ENCODE data around the gene TMEM229B. TPM values are rescaled to one million over a fixed set of nuclear protein-coding genes. Genes with fewer than 3 reads are reported as not detected.
"Not testable (repeated sequence)": the region's sequence is repeated elsewhere in the genome, so short reads cannot be mapped to it uniquely, and the experiment has no call there.

Gene TMEM229B
- total RNA-seq, 2 experiments from 2014 or later: 24.3 to 25.1 TPM

DNA sequence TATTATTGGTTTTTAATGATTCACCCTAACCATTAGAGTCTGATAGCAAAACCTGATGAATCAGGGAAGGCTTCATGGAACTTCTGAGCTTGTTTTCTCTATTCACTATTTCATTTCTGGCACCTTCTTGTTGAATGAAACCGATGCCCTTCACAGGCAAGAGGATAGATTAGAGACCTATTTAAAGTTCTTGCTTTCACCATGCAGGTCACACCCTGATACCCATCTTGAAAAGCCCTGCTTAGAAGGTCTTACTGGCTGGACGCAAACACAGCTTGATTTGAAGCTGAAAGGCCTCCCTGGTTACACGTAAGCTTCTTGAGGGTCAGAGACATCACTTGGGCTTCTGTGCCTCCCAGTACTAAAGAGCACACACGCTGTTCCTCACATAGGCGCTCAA, 29.2 kb downstream of the TMEM229B start:
- H3K4me3 Mint-ChIP-seq: no peak overlapping the region
- CTCF ChIA-PET: no interaction called here
- H3K4me1 Mint-ChIP-seq: peaks cover 12% of the 10 kb centered on the region
- H3K9me3 Mint-ChIP-seq: peaks cover 3% of the 10 kb centered on the region
- H3K36me3 Mint-ChIP-seq (ENCODE audit: low read depth): no peaks in the 10 kb centered on the region
- POLR2A ChIA-PET: no interaction called here
- H3K27me3 Mint-ChIP-seq: no peaks in the 10 kb centered on the region
- H3K27ac Mint-ChIP-seq: no peak overlapping the region
- DNase-seq: no peak

DNA sequence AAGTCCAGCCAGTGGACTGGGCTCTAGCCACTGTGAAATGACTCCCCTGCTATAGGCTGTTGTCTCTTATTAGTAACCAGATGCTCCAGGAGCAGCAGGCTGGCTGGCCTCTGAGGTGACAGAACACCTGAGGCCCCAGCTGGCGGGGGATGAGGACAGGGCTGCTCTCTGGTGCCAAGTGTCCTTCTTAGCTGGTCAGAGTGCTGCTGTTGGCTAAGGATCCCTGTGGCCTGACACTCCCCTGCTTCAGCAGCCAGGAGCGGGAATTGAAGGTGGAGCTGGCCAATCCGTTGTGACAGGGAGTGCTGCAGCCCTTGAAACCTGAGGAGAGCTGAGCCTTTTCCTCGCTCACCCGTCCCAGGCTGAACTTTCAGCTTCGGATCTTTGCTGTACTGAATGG, 30.7 kb downstream of the TMEM229B start:
- Mint-ChIP-seq H3K9me3 (peaks cover 3% of the 10 kb centered on the region), H3K4me3 (no peak overlapping the region), H3K27ac (no peak overlapping the region), H3K4me1 (peaks cover 4% of the 10 kb centered on the region), H3K36me3 (ENCODE audit: low read depth) (no peaks in the 10 kb centered on the region), H3K27me3 (no peaks in the 10 kb centered on the region)
- DNase-seq: no peak
- ChIA-PET POLR2A (no interaction called here), CTCF (interaction anchor here (1.0 to 2.0 kb wide), 3 partner anchors 9 to 34 kb away, joined by 3 to 7 read pairs (median 4); no protein-coding TSS in a partner anchor)

DNA sequence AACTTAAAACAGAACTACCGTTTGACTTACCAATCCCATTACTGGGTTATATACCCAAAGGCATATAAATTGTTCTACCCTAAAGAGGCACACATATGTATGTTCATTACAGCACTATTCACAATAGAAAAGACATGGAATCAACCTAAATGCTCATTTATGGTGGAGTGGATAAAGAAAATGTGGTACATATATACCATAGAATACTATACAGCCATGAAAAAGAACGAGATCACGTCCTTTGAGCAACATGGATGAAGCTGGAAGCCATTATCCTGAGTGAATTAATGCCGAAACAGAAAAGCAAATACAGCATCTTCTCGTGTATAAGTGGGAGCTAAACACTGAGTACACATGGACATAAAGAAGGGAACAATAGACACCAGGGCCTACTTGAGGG, 31.8 kb downstream of the TMEM229B start:
- peaks cover under 1% of the 10 kb centered on the region for H3K4me1 Mint-ChIP-seq
- H3K27ac Mint-ChIP-seq: no peak overlapping the region
- H3K4me3 Mint-ChIP-seq: no peak overlapping the region
- H3K9me3 Mint-ChIP-seq: peaks cover 3% of the 10 kb centered on the region
- CTCF ChIA-PET: interaction anchor here (2.0 kb wide), 1 partner anchor 19 kb away, joined by 4 read pairs; no protein-coding TSS in a partner anchor
- H3K36me3 Mint-ChIP-seq (ENCODE audit: low read depth): no peaks in the 10 kb centered on the region
- POLR2A ChIA-PET: no interaction called here
- no peaks in the 10 kb centered on the region for H3K27me3 Mint-ChIP-seq
- DNase-seq: no peak

DNA sequence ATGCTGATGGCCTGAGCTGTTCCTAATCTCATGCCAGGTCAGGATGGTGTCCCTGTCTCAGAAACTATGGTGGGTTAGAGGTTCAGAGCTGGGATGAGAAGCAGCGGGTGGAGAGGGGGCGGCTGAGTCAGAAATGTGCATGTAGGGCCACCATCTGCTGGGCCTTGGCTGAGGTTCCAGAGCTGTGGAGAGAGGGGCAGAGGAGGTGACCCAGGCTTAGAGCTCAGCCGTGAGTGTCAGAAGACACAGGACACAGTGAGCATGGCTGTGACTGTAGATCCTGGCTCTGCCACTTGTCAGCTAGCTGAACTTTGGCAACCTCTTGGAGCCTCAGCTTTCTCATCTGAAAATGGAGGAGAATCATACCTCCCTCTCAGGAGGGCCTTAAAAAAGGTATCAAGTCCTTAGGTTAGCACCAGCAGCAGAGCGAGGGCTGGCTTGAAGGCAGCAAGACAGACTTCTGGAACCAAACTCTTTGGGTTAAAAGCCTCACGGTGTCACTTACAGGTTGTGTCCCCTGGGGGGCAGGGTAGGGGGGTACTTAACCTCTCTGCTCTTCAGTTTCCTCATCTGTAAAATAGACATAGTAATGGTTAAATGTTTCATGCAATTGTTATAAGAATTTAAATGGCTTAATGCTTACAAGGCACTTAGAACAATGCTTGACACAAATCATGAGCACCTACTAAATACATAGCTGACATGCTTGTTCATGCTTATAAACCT, 34.8 kb downstream of the TMEM229B start:
- no peak overlapping the region for H3K27ac Mint-ChIP-seq

DNA sequence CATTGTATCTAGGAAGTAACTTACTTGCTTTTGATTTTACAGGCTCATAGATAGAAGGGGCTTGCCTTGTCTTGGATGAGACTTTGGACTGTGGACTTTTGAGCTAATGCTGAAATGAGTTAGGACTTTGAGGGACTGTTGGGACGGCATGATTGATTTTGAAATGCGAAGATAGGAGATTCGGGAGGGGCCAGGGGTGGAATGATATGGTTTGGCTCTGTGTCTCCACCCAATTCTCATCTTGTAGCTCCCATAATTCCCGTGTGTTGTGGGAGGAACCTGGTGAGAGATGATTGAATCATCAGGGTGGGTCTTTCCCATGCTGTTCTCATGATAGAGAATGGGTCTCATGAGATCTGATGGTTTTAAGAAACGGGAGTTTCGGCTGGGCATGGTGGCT, 36.9 kb downstream of the TMEM229B start:
- CTCF ChIA-PET; H3K9me3 Mint-ChIP-seq; DNase-seq; H3K27me3 Mint-ChIP-seq; H3K36me3 Mint-ChIP-seq (ENCODE audit: low read depth); H3K27ac Mint-ChIP-seq; H3K4me3 Mint-ChIP-seq; POLR2A ChIA-PET; H3K4me1 Mint-ChIP-seq: not testable (repeated sequence)

More for the DNA sequence above, 34.8 kb downstream of the TMEM229B start:
- H3K9me3 Mint-ChIP-seq: peaks cover 8% of the 10 kb centered on the region
- no peaks in the 10 kb centered on the region for H3K27me3 Mint-ChIP-seq
- peaks cover 3% of the 10 kb centered on the region for H3K36me3 Mint-ChIP-seq (ENCODE audit: low read depth)
- H3K4me3 Mint-ChIP-seq: no peak overlapping the region
- CTCF ChIA-PET: no interaction called here
- no peaks in the 10 kb centered on the region for H3K4me1 Mint-ChIP-seq
- POLR2A ChIA-PET: interaction anchor here (0.7 kb wide), 1 partner anchor 1230 kb away, joined by 3 read pairs; no protein-coding TSS in a partner anchor
- DNase-seq: no peak

DNA sequence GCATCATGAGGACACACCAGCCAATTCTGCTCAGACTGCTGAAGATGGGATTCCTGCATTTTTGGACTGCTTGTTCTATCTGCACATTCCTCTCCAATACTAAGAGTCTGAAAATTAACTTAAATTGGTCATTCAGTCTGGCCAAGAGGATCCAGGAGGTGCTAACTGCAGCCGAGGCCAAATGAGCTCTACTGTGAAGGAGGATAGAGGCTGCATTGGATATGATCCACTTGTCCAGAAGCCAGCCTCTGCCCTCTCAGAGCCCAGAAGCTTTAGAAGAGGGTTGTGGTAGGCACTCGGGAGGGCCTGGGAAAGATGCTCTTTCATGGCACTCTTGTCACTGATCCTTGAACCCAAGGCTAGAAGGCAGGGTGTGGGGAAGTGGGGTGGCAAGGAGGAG, 39.4 kb downstream of the TMEM229B start:
- Mint-ChIP-seq H3K4me1 (no peaks in the 10 kb centered on the region), H3K36me3 (ENCODE audit: low read depth) (peaks cover 3% of the 10 kb centered on the region), H3K27me3 (peaks cover 9% of the 10 kb centered on the region), H3K9me3 (peaks cover 4% of the 10 kb centered on the region), H3K27ac (no peak overlapping the region), H3K4me3 (no peak overlapping the region)
- DNase-seq: no peak
- ChIA-PET CTCF (no interaction called here), POLR2A (no interaction called here)

DNA sequence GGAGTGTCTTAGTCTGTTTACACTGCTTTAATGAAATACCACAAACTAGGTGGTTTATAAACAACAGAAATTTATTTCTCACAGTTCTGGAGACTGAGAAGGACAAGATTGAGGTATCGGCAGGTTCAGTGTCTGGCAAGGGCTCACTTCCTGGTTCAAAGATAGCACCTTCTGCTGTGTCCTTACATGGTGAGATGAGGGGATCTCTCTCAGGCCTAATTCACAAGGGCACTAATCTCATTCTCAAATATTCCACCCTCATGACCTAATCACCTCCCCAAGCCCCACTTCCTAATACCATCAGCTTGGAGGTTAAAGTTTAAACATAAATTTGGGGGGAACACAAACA, 41.5 kb downstream of the TMEM229B start:
- Mint-ChIP-seq H3K4me3 (no peak overlapping the region), H3K27me3 (peaks cover 18% of the 10 kb centered on the region), H3K27ac (no peak overlapping the region), H3K36me3 (ENCODE audit: low read depth) (peaks cover 3% of the 10 kb centered on the region), H3K9me3 (peaks cover 4% of the 10 kb centered on the region), H3K4me1 (no peaks in the 10 kb centered on the region)
- POLR2A ChIA-PET: no interaction called here
- CTCF ChIA-PET: interaction anchor here (0.9 to 2.1 kb wide), 3 partner anchors 13 to 257 kb away, joined by 3 to 5 read pairs (median 4); no protein-coding TSS in a partner anchor
- DNase-seq: no peak

DNA sequence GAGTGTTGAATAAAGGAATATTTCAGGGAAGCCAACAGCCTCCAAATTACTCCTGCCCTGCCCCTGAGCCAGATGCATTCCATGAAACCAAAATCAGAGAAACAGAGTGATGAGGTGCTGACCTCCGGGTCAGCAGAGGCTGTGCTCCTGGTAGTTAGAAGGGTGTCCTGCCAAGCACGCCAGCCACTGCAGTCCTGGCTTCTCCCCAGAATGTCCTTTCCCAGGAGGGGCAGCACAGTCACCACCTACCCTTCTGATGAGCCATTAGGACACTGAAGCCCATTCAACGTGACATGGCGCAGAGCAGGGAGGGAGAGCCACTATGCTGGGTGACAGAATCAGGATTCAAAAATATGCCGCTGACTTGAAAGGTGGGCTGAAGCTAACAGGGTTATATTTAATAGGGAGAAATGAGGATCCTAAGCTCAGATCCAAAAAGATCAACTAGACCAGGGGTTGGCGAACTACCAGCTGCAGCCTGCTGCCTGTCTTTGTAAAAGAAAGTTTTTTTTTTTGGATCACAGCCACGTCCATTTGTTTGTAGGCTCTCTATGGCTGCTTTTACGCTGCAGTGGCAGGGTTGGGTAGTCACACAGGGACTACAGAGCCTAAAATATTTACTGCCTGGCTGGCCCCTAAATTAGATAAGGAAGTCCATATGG, 42.0 kb downstream of the TMEM229B start:
- Mint-ChIP-seq H3K9me3 (peaks cover 4% of the 10 kb centered on the region), H3K4me1 (no peaks in the 10 kb centered on the region), H3K27me3 (peaks cover 18% of the 10 kb centered on the region), H3K36me3 (ENCODE audit: low read depth) (peaks cover 3% of the 10 kb centered on the region), H3K4me3 (no peak overlapping the region), H3K27ac (no peak overlapping the region)
- CTCF ChIA-PET: interaction anchor here (0.6 to 2.1 kb wide), 4 partner anchors 13 to 258 kb away, joined by 3 to 5 read pairs (median 4); partner anchors contain the start of gene PLEKHH1
- POLR2A ChIA-PET: no interaction called here
- DNase-seq: no peak

DNA sequence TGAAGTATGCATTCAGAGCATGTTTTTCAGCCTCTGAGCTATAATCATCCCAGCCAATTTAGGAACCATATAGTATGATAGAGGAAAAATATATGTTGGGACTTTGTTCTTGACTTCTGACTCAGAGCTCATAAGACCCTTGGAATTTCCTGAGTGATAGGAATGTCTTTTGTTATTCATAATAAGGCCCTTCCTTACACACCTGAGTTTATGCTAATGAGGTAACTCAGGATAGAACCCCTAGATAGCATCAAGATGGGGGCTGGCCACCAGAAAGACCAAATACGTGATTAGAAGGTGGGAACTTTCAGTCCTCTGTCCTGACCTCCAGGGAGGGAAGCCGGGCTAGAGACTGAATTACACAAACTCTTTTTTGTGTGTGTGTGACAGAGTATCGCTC, 44.1 kb downstream of the TMEM229B start:
- no peaks in the 10 kb centered on the region for H3K4me1 Mint-ChIP-seq

DNA sequence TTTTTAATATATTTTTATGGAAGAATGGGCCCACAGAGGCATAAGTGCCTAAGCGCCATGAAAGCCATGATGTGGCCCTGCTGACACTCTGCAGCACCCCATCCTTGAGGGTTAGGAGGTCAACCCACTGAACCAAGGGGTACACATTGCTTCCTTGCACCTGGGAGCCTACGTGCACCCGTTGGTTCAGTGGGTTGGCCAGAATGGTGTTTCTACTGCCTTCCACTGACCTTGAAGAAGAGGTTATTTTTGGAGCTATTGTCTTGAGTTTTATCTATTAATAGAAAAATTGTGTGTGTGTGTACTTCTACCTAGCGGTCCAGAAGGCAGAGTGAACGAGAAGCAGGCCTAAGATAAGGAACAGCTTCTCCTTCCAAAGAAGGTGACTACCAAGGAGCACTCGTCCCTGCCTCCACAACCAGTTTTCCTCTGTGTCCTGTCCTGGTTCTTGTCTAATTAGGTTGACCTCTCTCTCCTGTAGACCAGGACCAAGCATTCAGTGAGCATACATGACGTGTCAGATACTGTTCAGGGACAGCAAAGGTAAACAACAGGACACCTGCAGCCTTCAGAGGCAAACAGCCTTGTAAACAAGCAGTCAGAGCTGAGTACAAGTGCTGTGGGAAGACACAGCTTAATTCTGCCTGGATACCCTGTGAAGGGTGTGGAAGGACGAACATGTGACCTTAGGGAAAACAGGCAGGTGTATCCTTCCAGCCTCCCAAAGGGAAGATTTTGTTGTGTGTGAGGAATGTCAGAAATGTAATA, 46.2 kb downstream of the TMEM229B start:
- Mint-ChIP-seq H3K9me3 (no peaks in the 10 kb centered on the region), H3K27me3 (peaks cover 26% of the 10 kb centered on the region), H3K4me3 (no peak overlapping the region), H3K36me3 (ENCODE audit: low read depth) (no peaks in the 10 kb centered on the region), H3K27ac (no peak overlapping the region), H3K4me1 (no peaks in the 10 kb centered on the region)
- no peak for DNase-seq
- ChIA-PET POLR2A (no interaction called here), CTCF (no interaction called here)

More for the DNA sequence above, 44.1 kb downstream of the TMEM229B start:
- no peak overlapping the region for H3K4me3 Mint-ChIP-seq
- DNase-seq: no peak
- H3K9me3 Mint-ChIP-seq: no peaks in the 10 kb centered on the region
- POLR2A ChIA-PET: no interaction called here
- H3K36me3 Mint-ChIP-seq (ENCODE audit: low read depth): no peaks in the 10 kb centered on the region
- no peak overlapping the region for H3K27ac Mint-ChIP-seq
- H3K27me3 Mint-ChIP-seq: peaks cover 20% of the 10 kb centered on the region
- CTCF ChIA-PET: no interaction called here

DNA sequence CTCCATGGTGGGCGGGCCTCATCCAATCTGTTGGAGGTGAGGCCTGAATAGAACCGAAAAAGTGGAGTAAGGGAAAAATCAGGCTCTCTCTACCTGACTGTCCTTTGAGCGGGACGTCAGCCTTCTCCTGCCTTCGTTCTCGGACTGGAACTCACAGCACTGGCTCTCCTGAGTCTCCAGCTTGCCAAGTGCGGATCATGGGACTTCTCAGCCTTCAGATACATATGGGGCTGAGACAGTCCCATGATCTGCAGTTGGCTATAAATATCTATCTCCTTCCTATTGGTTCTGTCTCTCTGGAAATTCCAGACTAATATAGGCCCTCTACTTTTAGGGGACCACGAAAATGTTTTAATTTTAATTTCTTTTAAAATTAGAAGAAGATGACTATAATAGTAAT, 46.8 kb downstream of the TMEM229B start:
- peaks cover 30% of the 10 kb centered on the region for H3K27me3 Mint-ChIP-seq
- H3K4me1 Mint-ChIP-seq: no peaks in the 10 kb centered on the region
- no peaks in the 10 kb centered on the region for H3K9me3 Mint-ChIP-seq
- POLR2A ChIA-PET: no interaction called here
- no peaks in the 10 kb centered on the region for H3K36me3 Mint-ChIP-seq (ENCODE audit: low read depth)
- H3K4me3 Mint-ChIP-seq: no peak overlapping the region
- CTCF ChIA-PET: no interaction called here
- no peak overlapping the region for H3K27ac Mint-ChIP-seq
- no peak for DNase-seq

DNA sequence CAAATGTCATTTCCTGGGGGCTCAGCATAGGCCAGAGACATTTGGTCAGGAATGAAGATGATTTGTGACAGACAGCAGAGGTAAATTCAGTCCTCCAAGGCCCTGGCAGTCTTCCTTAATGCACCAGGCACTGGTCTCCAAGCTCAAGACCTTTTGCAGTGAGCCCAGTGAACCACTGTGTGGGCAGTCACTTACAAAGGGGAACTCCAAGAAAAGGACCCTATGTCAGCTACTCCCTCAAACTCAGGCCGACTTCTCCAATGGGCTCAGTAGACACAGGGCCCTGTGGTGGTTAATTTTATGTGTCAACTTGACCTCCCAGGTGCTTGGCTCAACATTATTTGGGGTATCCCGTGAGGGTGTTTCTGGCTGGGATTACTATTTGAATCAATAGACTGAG, 47.3 kb downstream of the TMEM229B start:
- Mint-ChIP-seq H3K4me1 (no peaks in the 10 kb centered on the region), H3K4me3 (no peak overlapping the region), H3K27ac (no peak overlapping the region), H3K36me3 (ENCODE audit: low read depth) (no peaks in the 10 kb centered on the region), H3K27me3 (peaks cover 30% of the 10 kb centered on the region), H3K9me3 (no peaks in the 10 kb centered on the region)
- CTCF ChIA-PET: interaction anchor here (1.9 kb wide), 1 partner anchor 14 kb away, joined by 9 read pairs; no protein-coding TSS in a partner anchor
- POLR2A ChIA-PET: no interaction called here
- no peak for DNase-seq

DNA sequence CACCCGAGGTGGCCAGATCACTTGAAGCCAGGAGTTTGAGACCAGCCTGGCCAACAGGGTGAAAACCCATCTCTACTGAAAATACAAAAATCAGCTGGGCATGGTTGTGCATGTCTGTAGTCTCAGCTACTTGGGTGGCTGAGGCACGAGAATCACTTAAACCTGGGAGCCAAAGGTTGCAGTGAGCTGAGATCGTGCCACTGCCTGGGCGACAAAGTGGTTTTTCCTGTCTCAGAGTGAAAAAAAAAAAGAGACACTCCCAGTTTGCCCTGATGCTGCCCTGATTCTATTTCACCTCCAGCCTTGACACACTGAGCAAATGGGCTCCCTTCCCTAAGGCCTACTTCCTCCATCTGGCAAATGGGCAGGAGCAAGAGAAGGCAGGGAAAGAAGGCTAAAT, 48.0 kb downstream of the TMEM229B start:
- Mint-ChIP-seq H3K36me3 (ENCODE audit: low read depth) (no peaks in the 10 kb centered on the region), H3K9me3 (no peaks in the 10 kb centered on the region), H3K27me3 (peaks cover 29% of the 10 kb centered on the region), H3K4me3 (no peak overlapping the region), H3K27ac (no peak overlapping the region), H3K4me1 (no peaks in the 10 kb centered on the region)
- no peak for DNase-seq
- ChIA-PET CTCF (interaction anchor here (1.0 to 1.9 kb wide), 3 partner anchors 10 to 47 kb away, joined by 3 to 9 read pairs (median 5); no protein-coding TSS in a partner anchor), POLR2A (no interaction called here)
